K562 (cell line): Measurements from ENCODE around the gene SLC37A4. TPM values are rescaled to one million over a fixed set of nuclear protein-coding genes. Genes with fewer than 3 reads are reported as not detected.

Source experiments
- CBX2 ChIP-seq: fragments of 200-600 bp; sonication (generic); IDR thresholded peaks from one replicate; pipeline ENCODE4 v1.6.1; 2012; ENCODE audit warnings: mild to moderate bottlenecking, low read length, inconsistent platforms; ENCODE audit not compliant: insufficient read depth, poor library complexity, severe bottlenecking
- ELF2 ChIP-seq: fragments of 250-450 bp; sonication (Bioruptor Pico); IDR thresholded peaks from 2 replicates; pipeline ENCODE4 v1.5.0; 2021; ENCODE audit warnings: mild to moderate bottlenecking
- JUND ChIP-seq, 2 experiments: IDR thresholded peaks; 2 replicates in 1 of 2; 3 replicates in 1 of 2; pipeline ENCODE4 v1.6.1; 2011; ENCODE audit warnings: borderline replicate concordance in 2 of 2, low read depth in 2 of 2, low read length in 2 of 2, improper control_type of control experiment in 1 of 2, missing biosample characterization in 1 of 2, missing genetic modification characterization in 1 of 2, missing genetic modification reagents in 1 of 2
- LEF1 ChIP-seq: fragments of 450-650 bp; IDR thresholded peaks from 2 replicates; pipeline ENCODE4 v1.6.1; 2016; ENCODE audit warnings: mild to moderate bottlenecking
- MAFF ChIP-seq: IDR thresholded peaks from 2 replicates; pipeline ENCODE4 v1.6.1; 2012; ENCODE audit warnings: low read length, improper control_type of control experiment
- MTF1 ChIP-seq: fragments of 250-450 bp; sonication (Bioruptor Pico); IDR thresholded peaks from 2 replicates; pipeline ENCODE4 v1.9.0; 2021; ENCODE audit warnings: moderate library complexity, mild to moderate bottlenecking, inconsistent platforms, borderline replicate concordance
- NFIX ChIP-seq: fragments of 250-450 bp; sonication (Bioruptor Pico); IDR thresholded peaks from 2 replicates; pipeline ENCODE4 v1.4.0; 2020; ENCODE audit warnings: low read depth, mild to moderate bottlenecking, moderate library complexity
- POLR2AphosphoS2 ChIP-seq: IDR thresholded peaks from 2 replicates; pipeline ENCODE4 v1.6.1; 2012; ENCODE audit warnings: low read length, improper control_type of control experiment
- PYGO2 ChIP-seq: fragments of 450-650 bp; IDR thresholded peaks from 2 replicates; pipeline ENCODE4 v1.6.1; 2016; ENCODE audit warnings: mild to moderate bottlenecking, missing genetic modification characterization, moderate library complexity, missing compliant biosample characterization
- SUPT5H ChIP-seq: fragments of 450-650 bp; IDR thresholded peaks from 2 replicates; pipeline ENCODE4 v1.6.1; 2016
- XRCC4 ChIP-seq: IDR thresholded peaks from one replicate; pipeline ENCODE4 v1.6.1; 2011; ENCODE audit not compliant: insufficient read depth, insufficient read length; ENCODE audit errors: extremely low read depth
- ZNF12 ChIP-seq: sonication (generic); formaldehyde crosslinking; IDR thresholded peaks from 2 replicates; pipeline ENCODE4 v1.4.0; 2020; ENCODE audit warnings: mild to moderate bottlenecking, missing genetic modification reagents
- ZNF277 ChIP-seq: fragments of 250-450 bp; sonication (Bioruptor Pico); IDR thresholded peaks from 2 replicates; pipeline ENCODE4 v1.8.0; 2022; ENCODE audit warnings: inconsistent platforms, mild to moderate bottlenecking, moderate library complexity, borderline replicate concordance
- ZNF764 ChIP-seq: fragments of 250-450 bp; sonication (Bioruptor Pico); IDR thresholded peaks from 2 replicates; pipeline ENCODE4 v1.4.0; 2020; ENCODE audit warnings: low read depth, mild to moderate bottlenecking, moderate library complexity
- polyA plus RNA-seq, 8 experiments: library from polyadenylated mRNA; depleted of rRNA in 4 of 8; stranded (reverse) in 5 of 8; unstranded in 3 of 8; fragments of >200 nt; fragmentation: Nextera tagmentation in 2 of 8; fragmentation: Illumina TruSeq in 1 of 8; extraction: Ambion mirVana in 2 of 8; extraction: Trizol in 1 of 8; gene quantifications; 2 replicates each; pipeline versions ENCODE4 v1.2.1 to v1.2.3, GENCODE V29; 2011 to 2014; ENCODE audit warnings: inconsistent platforms in 1 of 8, missing spikeins in 1 of 8
- total RNA-seq, 7 experiments: library from RNA; depleted of rRNA in 6 of 7; stranded (reverse); fragments of >200 nt in 6 of 7; fragmentation: Illumina TruSeq in 2 of 7; extraction: Trizol in 2 of 7; gene quantifications; 2 replicates each; pipeline versions ENCODE4 v1.2.1 to v1.2.3, GENCODE V29; 2011 to 2021; ENCODE audit warnings: low replicate concordance in 1 of 7
- TF ChIP-seq, protein P1 (sequence below), 2 experiments: fragments of 450-650 bp; IDR thresholded peaks; 2 replicates each; pipeline ENCODE4 v1.6.1; 2016; ENCODE audit warnings: mild to moderate bottlenecking in 2 of 2, borderline replicate concordance in 1 of 2, low read depth in 1 of 2, moderate library complexity in 1 of 2
- TF ChIP-seq, protein P2 (sequence below): fragments of 450-650 bp; formaldehyde crosslinking; conservative IDR thresholded peaks from 2 replicates; pipeline ENCODE4 v1.4.0; 2022; ENCODE audit warnings: mild to moderate bottlenecking, missing genetic modification characterization

Gene SLC37A4
- total and polyA plus RNA-seq, 9 of the 15 experiments (the other 6 are each of a cell fraction or from before 2014, with no cell fraction given), result 24.7 to 73.9 (median 40.7) TPM

GRCh38 chr11:118997627-118998387 is 32.9 kb downstream of the SLC37A4 start, which contains the start of gene CENATAC (continued):
- TF ChIP-seq, protein P1, sequence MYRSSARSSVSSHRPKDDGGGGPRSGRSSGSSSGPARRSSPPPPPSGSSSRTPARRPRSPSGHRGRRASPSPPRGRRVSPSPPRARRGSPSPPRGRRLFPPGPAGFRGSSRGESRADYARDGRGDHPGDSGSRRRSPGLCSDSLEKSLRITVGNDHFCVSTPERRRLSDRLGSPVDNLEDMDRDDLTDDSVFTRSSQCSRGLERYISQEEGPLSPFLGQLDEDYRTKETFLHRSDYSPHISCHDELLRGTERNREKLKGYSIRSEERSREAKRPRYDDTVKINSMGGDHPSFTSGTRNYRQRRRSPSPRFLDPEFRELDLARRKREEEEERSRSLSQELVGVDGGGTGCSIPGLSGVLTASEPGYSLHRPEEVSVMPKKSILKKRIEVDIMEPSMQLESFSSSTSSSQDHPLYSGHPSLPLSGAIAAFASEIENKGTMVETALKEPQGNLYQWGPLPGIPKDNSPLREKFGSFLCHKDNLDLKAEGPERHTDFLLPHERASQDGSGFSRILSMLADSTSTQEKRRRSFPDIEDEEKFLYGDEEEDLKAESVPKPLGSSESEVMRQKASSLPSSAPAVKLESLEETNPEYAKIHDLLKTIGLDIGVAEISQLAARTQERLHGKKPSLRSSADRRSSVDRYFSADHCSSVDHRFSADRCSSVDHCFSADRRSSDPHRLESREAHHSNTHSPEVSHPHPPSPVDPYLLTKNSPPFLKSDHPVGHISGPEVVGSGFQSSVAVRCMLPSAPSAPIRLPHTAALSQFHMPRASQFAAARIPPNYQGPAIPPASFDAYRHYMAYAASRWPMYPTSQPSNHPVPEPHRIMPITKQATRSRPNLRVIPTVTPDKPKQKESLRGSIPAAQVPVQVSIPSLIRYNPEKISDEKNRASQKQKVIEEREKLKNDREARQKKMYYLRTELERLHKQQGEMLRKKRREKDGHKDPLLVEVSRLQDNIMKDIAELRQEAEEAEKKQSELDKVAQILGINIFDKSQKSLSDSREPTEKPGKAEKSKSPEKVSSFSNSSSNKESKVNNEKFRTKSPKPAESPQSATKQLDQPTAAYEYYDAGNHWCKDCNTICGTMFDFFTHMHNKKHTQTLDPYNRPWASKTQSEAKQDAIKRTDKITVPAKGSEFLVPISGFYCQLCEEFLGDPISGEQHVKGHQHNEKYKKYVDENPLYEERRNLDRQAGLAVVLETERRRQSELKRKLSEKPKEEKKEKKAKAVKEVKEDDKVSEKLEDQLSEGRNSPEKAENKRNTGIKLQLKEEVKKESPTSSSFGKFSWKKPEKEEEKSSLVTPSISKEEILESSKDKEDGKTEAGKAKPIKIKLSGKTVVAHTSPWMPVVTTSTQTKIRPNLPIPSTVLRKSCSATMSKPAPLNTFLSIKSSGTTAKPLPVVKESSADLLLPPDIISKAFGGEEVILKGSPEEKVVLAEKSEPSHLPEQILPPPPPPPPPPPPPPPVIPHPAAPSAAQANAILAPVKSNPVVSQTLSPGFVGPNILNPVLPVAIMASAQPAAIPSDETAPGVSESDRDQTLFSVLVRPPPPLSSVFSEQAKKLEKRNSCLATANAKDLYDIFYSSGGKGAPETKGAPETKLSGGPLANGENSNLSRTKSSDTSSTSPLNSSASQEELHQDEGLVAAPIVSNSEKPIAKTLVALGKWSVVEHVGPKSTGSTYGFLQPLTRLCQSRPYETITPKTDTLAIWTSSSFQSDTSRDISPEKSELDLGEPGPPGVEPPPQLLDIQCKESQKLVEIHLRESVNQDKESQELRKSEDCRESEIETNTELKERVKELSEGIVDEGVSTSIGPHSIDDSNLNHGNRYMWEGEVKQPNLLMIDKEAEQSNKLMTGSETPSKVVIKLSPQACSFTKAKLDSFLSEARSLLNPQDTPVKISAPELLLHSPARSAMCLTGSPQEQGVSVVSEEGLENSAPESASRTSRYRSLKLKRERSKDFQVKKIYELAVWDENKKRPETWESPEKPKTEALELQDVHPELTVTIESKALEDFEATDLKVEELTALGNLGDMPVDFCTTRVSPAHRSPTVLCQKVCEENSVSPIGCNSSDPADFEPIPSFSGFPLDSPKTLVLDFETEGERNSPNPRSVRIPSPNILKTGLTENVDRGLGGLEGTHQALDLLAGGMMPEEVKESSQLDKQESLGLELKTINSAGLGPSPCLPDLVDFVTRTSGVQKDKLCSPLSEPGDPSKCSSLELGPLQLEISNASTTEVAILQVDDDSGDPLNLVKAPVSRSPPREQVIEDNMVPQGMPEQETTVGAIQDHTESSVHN (IDR thresholded peaks at IDR 0.05; ENCODE audit: borderline replicate concordance in 1 of 2, low read depth in 1 of 2), result no peak
- TF ChIP-seq ELF2 (CRISPR knock-in tag) (no peak), CBX2 (no peak), POLR2AphosphoS2 (no peak), ZNF12 (peak; percentile 74; the same call in 1 of the 2 replicates), NFIX (no peak), MTF1 (CRISPR knock-in tag) (no peak), PYGO2 (tag) (no peak), MAFF (no peak), JUND (IDR thresholded peaks at IDR 0.05; ENCODE audit: borderline replicate concordance, low read depth, low read length) (no peak), JUND (tag; IDR thresholded peaks at IDR 0.05; ENCODE audit: borderline replicate concordance, low read depth, low read length) (0 out of 3 replicates have a peak, but pooled peaks have one; percentile 15), SUPT5H (peak; percentile 86), ZNF277 (CRISPR knock-in tag) (no peak), XRCC4 (no peak), LEF1 (no peak), ZNF764 (CRISPR knock-in tag) (no peak)
- TF ChIP-seq, protein P2, sequence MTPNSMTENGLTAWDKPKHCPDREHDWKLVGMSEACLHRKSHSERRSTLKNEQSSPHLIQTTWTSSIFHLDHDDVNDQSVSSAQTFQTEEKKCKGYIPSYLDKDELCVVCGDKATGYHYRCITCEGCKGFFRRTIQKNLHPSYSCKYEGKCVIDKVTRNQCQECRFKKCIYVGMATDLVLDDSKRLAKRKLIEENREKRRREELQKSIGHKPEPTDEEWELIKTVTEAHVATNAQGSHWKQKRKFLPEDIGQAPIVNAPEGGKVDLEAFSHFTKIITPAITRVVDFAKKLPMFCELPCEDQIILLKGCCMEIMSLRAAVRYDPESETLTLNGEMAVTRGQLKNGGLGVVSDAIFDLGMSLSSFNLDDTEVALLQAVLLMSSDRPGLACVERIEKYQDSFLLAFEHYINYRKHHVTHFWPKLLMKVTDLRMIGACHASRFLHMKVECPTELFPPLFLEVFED (CRISPR knock-in tag), result 0 out of 2 replicates have a peak, but pooled peaks have one; percentile 28
